NCI-H1417 treated with DMSO at 0.1 percent for 48 hours (cell line): Measurements from ENCODE around the gene CENPC.
A peak's percentile ranks its signal among the peaks of the same experiment; 100 is the strongest.

ENCODE experiments used
- DNase-seq: peaks from one replicate; lab custom pipeline; 2025; lab: John Stamatoyannopoulos, UW

The CENPC gene, protein sequence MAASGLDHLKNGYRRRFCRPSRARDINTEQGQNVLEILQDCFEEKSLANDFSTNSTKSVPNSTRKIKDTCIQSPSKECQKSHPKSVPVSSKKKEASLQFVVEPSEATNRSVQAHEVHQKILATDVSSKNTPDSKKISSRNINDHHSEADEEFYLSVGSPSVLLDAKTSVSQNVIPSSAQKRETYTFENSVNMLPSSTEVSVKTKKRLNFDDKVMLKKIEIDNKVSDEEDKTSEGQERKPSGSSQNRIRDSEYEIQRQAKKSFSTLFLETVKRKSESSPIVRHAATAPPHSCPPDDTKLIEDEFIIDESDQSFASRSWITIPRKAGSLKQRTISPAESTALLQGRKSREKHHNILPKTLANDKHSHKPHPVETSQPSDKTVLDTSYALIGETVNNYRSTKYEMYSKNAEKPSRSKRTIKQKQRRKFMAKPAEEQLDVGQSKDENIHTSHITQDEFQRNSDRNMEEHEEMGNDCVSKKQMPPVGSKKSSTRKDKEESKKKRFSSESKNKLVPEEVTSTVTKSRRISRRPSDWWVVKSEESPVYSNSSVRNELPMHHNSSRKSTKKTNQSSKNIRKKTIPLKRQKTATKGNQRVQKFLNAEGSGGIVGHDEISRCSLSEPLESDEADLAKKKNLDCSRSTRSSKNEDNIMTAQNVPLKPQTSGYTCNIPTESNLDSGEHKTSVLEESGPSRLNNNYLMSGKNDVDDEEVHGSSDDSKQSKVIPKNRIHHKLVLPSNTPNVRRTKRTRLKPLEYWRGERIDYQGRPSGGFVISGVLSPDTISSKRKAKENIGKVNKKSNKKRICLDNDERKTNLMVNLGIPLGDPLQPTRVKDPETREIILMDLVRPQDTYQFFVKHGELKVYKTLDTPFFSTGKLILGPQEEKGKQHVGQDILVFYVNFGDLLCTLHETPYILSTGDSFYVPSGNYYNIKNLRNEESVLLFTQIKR

DNA sequence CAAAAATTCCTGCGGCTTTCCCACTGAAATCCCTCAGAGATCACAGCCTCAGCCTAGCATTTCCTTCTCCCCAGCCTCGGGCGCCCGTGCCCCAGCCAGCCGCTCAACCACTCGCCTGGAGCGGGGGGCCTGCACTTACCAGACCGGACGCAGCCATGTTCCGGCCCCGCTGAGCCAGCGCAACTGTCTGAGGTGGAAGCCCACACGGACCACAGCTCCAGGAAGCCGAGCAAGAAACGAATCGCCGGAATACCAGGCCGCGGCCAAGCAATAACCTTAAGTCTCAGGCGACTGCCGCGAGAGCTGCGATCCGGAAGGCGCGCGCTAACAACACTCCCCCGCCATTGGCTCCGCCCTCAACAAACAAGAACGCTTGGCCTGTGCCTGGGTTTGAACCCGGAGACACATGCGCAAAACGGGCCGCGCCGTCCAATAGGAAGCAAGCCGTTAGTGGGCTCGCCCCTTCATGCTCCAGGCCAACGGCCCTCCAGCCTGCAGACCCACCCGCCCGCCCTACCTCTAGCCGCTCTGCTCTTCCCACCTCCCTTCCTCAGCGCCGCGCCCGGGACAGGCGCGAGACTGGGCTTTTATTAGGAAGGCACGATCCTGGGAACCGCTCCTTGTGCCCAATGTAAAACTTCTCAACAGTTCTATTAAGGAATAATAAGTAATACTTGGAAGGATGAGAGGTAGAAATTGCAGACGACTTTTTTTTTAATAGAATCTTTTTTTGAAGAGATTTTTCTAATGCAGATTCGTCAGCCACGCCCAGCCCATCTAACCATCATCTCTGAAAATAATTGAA, at the start of gene CENPC:
Gene CENPC, minus strand, starts transcription at position 305 of the 805 bp plus-strand sequence. Its CDS starts 148 bp downstream, at position 157.
- peak; percentile 86 for DNase-seq

DNA sequence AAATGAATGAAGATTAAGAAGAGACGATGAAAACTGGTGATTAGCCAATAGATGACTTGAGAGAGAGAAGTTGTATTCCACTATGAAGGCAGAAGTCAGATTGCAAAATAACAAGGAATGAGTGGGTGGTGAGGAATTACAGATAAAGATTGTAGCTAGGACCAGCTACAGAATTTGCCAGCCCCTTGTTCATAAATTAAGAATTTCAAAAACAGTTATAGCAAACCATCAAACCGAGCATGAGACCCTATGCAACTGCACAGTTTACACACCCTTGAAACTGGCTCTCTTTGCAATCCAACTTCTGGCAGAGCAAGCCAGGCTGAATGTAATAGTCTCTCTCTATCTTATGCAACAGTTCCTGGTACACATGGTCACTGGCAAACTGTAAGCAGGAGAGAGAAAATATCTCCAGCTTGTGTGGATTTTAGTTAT, 48.5 kb upstream of the CENPC start:
- DNase-seq, result no peak

DNA sequence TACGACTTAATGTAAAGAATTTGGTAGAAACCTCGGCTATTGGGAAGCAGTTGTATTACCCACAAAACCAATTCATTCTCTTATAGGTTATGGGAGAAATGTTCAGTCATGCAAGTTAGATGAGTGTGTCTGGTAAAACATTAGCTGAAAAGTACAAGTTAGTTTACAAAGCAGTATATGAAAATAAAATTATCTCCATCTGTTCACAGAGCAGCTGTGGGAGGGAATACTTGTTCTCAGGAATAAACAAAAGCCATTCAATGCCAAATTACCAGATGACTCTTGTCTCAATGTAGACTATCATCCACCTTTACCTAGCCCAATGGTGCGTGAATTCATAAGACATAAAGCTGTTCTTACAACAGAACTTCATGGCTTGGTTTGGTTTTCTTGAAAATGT, 41.9 kb upstream of the CENPC start:
- DNase-seq, result no peak

DNA sequence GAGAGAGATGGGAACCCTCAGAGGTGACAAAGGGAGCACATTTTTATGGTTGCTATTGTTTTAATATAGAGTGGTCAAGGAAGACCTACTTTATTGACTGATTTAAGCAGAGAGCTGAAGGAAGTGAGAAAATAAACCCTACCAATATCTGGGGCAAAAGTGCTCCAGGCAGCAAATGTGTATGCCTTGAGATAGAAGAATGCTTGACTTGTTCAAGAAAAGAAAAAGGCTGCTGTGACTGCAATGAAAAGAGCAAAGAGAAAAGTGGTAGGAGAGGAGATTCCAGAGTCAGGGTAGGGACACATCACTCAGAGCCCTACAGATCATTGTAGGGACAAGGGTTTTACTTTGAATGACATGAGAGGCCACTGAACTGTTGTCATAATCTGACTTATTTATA, 39.2 kb upstream of the CENPC start:
- no peak for DNase-seq

DNA sequence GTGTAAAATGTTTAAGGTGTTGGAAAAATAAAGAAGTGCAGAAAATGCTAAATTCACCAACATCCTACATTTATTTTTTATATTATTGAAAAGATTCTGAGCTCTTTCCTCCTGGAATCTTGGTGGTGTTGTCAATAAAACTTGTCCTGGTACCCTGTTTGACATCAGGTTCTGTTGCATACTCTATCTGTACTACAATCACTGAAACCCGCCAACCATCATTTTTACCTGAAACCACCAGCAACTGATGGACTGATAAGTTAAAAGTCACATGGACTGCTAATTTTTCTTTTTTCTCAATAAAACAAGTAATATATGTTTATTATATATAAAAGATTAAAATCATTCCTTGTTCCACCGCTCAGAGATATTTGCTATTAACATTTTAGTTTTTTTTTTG, 36.6 kb upstream of the CENPC start:
- no peak for DNase-seq

DNA sequence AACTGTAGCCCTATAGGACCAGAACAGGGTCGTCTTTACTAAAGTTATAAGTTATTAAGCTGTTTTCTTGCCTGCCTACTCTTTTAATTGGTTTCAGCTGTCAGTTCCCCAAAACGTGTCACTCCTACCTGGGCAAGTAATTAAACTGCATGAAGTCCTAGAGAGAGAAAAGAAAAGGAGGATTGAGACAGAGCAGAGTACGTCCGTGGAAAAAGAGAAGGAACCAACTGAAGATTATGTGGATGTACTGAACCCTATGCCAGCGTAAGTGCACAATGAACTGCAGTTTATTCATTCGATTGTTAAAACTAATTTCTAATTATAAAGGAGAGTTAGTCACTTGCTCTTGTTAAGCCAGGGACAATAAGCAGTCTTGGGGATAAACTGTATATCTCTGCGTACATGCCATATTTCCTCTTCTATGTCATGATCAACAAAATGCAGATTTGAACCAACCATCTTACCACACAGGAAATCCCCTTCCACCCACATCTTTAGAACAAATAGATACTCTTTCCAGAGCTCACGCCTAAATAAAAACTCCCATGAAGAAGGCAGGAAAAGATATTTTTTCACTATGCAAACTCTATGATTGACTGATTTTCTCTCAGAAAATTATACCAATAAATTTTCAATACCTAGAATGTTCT, 36.0 kb upstream of the CENPC start:
- DNase-seq, result no peak

DNA sequence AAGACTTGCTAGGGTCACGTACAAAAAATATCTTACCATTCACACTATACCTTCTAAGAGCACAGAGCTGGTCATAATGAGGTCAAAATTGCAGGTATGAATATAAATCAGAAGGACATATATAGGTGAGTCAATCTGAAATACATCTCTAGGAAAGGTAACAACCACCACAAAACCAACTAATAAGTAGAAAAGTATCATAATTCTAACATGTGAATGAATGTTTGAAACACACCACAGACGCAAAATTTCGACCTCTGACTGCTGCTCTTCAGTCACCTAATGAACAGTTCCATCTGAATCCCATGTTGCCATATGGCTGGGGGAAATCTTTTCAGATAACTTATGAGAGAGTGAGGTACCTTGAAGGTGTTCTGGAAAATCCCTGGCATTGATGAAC, 35.3 kb upstream of the CENPC start:
- DNase-seq, result no peak

DNA sequence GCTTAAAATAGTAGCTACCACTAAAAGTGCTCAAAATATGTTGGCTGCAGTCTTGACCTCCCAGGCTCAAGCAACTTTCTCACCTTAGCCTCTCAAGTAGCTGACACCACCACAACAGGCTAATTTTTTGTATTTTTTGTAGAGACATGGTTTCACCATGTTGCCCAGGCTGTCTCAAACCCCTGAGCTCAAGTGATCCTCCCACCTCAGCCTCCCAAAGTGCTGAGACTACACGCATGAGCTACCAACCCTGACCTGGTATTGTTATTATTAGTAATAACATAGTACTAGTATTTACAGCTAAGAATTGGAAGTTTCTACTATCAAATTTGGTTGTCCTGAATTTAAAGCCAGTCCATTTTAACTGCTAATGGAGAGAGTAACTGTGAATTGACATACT, 31.2 kb upstream of the CENPC start:
- no peak for DNase-seq

DNA sequence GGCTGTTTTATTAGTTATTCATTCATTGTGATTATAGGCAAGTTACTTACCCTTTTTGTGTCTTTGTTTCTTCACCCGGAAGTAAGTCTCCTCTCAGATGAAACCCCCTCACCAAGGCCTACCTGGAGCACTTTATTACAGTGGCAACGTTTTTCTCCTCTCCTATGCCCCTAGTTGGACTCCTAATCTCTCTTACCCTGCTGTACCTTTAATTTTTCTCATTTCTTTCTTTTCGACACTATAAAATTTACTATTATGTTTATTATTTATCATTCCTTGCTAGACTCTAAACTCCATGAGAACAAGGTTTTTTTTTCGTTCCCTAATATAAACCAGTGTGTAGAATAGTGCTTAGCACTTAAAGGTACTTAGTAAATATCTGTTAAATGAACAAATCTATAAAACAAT, 30.8 kb upstream of the CENPC start:
- no peak for DNase-seq

DNA sequence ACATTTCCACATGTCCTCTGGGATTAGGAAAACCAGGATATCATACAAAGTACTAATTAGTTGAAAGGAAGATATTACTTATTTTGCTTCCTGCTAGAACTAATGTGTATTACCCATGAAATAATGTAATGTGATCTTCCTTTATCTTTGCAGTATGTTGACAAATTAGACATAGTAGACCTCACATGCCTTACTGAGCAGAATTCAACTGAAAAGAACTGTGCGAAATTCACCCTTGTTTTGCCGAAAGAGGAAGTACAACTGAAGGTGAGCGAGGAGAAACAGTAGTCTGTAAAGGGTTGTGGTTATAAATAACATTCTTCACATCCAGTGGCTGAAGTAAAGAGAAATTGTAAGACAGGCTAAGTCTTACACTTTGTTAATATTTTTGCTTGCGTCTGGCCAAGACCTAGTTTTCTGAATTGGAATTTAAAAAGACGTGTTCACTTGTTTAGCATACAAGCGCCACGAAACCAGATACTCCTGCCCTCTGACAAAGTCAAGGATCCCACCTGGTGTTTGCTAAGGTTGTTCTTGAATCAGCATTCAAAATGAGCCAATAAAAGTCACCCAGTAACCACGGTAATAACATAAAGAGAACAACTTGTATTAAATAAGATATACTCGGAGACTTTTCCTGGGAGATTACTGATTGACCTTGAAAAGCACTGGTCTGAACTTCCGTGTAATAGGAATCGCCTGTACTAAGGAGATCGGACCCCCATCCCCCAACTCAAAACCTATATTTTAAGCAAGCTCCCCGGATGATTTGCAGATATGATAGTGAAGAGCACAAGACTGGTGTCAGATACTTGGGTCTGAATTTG, 30.1 kb upstream of the CENPC start:
- no peak for DNase-seq

DNA sequence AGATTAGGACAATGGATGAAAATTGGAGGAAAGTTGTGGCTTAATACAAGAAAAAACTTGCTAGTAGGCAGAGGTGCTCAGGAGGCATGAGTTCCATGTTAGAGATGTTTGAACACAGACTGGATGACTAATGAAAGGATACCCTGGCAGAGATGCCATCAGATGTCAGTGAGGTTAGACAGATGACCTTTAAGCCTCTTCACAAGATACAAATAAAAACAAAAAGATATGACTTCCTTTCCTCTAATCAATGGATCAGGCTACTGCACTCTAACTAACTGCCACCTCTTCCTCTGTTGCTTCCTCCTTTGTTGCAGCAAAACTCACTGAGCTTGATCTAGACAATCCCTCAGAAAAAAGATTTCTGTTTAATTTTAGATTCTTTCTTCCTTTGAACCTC, 27.9 kb upstream of the CENPC start:
- DNase-seq, result no peak

DNA sequence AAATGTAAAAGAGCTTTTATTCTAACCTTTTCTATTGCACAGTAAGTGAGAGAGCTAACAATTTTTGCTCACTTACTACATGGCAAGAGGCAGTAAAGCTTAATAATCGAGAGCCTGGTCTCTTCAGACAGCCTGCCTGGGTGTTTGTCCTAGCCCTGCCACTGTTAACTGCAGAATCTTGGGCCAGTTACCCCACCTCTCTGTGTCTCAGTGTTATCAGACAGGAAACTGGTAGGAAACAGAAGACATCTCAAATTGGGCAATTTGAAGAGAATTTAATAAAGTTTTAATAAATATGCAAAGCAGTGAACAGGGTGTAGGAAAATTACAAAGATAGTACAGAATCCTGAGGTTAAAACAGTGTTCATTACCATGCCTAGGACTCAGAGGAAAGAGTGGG, 26.7 kb upstream of the CENPC start:
- no peak for DNase-seq

DNA sequence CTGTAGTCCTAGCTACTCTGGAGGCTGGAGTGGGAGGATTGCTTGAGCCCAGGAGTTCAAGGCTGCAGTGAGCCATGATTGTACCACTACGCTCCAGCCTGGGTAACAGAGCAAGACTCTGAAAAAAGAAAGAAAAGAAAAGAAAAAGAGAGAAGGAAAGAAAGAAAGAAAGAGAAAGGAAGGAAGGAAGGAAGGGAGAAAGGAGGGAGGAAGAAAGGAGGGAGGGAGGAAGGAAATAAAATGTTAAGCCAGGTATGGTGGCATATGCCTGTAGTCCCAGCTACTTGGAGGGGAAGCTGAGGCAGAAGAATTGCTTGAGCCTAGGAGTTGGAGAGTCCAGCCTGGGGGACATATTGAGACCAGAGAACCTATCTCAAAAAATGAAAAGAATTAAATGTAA, 25.2 kb upstream of the CENPC start:
- no peak for DNase-seq

DNA sequence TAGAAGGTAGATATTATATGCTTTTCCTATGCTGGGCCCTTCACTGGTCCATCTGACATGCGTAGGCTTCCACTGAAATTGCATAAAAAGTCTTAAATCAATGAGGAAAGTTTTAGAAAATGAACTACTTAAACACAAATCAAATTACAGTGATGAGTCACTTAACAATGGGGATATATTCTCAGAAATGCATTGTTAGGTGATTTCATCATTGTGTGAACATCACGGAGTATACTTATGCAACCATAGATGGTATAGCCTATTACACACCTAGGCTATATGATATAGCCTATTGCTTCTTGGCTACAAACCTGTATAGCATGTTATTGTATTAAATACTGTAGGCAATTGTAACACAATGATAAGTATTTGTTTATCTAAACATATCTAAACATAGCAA, 23.5 kb upstream of the CENPC start:
- DNase-seq, result no peak

DNA sequence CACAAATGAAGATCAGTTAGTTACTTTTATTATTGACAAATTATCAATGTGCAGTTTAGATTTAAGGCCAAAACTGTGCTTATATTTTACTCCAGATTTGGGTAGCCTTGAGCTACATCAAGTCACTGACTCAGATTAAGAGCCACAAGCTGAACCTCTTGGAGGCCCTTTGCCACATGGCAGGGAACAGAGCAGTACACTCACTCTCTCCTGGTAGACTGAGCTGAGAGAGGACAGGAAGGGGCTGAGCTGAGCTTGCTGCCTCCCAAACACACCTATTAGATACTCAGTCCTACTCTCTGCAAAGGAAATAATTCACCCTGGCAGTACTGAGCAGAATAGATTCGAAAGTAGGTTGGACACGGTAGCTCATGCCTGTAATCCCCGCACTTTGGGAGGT, 21.0 kb upstream of the CENPC start:
- no peak for DNase-seq

DNA sequence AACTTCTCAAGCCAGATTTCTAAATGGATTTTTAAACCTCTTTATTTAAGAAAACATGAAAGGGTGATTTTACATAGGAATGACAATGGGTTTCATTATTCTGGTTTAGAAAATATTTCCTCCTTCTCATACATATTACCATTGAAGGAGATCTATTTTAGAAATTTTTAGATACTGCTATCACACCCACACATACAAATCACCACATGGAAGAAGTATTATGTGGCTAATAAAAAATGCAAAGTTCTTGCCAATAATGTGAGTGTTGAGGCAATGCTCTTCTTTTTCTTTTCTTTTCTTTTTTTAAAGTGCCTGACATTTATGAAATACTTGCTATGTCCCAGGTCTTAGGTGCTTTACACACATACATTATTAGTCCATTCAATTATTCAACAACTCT, 20.0 kb upstream of the CENPC start:
- no peak for DNase-seq

DNA sequence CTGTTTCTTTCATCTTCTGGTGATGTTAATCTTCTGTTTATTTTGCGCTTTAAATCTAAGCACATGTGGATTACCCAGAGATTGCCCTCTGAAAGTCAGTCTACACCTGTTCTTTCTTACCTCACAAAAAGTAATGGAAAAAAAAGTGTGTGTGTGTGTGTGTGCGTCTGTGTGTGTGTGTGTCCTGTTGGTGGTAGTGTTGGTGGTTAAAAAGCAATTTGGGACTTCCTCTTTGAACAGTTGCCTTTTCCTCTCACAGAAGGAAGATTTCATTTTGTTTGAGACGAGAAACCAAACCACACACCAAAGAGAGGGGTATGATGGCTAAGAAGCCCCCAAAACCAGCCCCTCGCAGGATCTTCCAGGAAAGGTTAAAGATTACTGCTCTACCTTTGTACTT, 13.2 kb upstream of the CENPC start, which contains the start of gene STAP1:
Gene STAP1, plus strand, starts transcription at position 235 of the 400 bp plus-strand sequence. Its CDS starts 83 bp downstream, at position 318.
- no peak for DNase-seq

DNA sequence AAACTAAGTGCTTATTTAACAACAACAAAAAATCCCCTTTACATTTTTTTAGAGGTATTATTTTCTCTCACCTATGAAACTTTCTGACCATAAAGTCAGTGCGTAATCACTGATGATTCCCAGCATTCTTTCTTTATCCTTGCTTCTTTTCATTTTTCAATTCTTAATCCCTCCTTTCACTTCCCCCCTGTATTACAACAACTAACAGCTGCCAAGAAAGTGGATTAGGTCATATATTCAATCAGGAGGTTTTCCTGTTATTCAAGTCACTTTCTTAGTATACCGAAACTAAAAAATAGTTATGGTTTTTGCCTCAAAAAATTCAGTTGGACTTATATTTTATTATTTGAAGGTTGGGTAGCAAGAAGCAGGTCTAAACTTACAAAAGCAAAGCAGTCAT, 11.1 kb upstream of the CENPC start:
- DNase-seq, result no peak

DNA sequence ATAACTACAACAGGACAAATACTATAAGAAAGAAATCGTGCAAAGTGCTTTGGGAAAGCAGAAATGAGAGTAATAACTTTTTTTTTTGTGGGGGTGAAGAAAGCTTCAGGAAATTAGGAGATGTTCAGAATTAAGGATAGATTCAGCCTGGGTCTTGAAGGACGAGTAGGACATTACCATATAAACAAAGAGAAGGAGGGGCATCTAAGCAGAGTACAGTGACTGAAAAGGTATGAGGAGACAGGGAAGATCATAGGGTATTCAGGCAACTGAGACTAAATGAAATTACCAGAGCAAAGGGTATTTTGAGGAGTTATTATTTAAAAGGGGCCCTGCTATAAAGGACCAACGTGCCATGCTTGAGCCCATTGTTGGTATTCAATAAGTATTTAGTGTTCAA, 10.1 kb upstream of the CENPC start:
- no peak for DNase-seq

DNA sequence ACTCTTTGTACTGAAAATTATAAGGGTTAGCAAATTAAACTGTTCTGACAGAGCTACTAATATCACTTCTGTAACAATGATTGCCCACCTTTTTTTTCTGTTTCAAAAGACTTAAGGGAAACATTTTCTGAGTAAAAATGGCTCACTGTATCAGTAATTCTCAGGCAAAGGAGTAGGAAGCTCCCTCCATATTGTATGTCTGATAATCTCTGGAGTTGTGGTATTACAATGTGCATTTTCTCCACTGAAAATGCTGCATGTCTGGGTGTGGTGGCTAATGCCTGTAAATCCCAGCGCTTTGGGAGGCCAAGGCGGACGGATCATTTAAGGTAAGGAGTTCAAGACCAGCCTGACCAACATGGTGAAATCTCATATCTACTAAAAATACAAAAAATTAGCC, 8.8 kb upstream of the CENPC start:
- no peak for DNase-seq
